ENCODE results near the gene TMEM123. TPM values are rescaled to one million over a fixed set of nuclear protein-coding genes. Genes with fewer than 3 reads are reported as not detected.

The TMEM123 gene
- total RNA-seq, 1 donor, result 91.9 TPM

- Histone ChIP-seq H2AFZ (ENCODE audit: low read length) (peak overlapping the region; percentile 38), H3K9me3 (ENCODE audit: low read depth, low read length) (no peaks in the 10 kb centered on the region), H3K4me3 (ENCODE audit: insufficient read depth, low read length) (no peak overlapping the region), H3K4me1 (ENCODE audit: insufficient read depth, low read length) (peaks cover 18% of the 10 kb centered on the region), H3K79me2 (ENCODE audit: insufficient read depth, low read length) (no peaks in the 10 kb centered on the region), H3K27ac (ENCODE audit: low read depth, low read length) (no peak overlapping the region), H3K36me3 (ENCODE audit: insufficient read depth, low read length) (no peaks in the 10 kb centered on the region), H4K20me1 (ENCODE audit: insufficient read depth, low read length) (no peaks in the 10 kb centered on the region), H3K27me3 (ENCODE audit: insufficient read depth, low read length) (no peaks in the 10 kb centered on the region), H3K4me2 (ENCODE audit: insufficient read depth, low read length) (no peak overlapping the region)
- no peak for DNase-seq (ENCODE audit: insufficient read length, low spot score, missing footprints)
- TF ChIP-seq CTCF (IDR thresholded peaks at IDR 0.05; ENCODE audit: extremely low read depth, low read depth, low read length), result no peak
These were observed 12.4 kb upstream of the TMEM123 start for GRCh38 chr11:102464859-102465500.

- Histone ChIP-seq H3K36me3 (ENCODE audit: insufficient read depth, low read length) (no peaks in the 10 kb centered on the region), H3K4me1 (ENCODE audit: insufficient read depth, low read length) (peaks cover 8% of the 10 kb centered on the region), H4K20me1 (ENCODE audit: insufficient read depth, low read length) (no peaks in the 10 kb centered on the region), H3K27ac (ENCODE audit: low read depth, low read length) (no peak overlapping the region), H3K4me3 (ENCODE audit: insufficient read depth, low read length) (no peak overlapping the region), H3K9me3 (ENCODE audit: low read depth, low read length) (no peaks in the 10 kb centered on the region), H2AFZ (ENCODE audit: low read length) (peak overlapping the region; percentile 38), H3K79me2 (ENCODE audit: insufficient read depth, low read length) (no peaks in the 10 kb centered on the region), H3K27me3 (ENCODE audit: insufficient read depth, low read length) (no peaks in the 10 kb centered on the region), H3K4me2 (ENCODE audit: insufficient read depth, low read length) (no peak overlapping the region)
- DNase-seq (ENCODE audit: insufficient read length, low spot score, missing footprints), result no peak
- TF ChIP-seq CTCF (IDR thresholded peaks at IDR 0.05; ENCODE audit: extremely low read depth, low read depth, low read length), result no peak
These were observed 11.5 kb upstream of the TMEM123 start for GRCh38 chr11:102464037-102464436.

- H3K27me3 ChIP-seq (ENCODE audit: insufficient read depth, low read length), result no peaks in the 10 kb centered on the region
- H2AFZ ChIP-seq (ENCODE audit: low read length), result no peak overlapping the region
- H3K36me3 ChIP-seq (ENCODE audit: insufficient read depth, low read length), result no peaks in the 10 kb centered on the region
- no peak for TF ChIP-seq CTCF (IDR thresholded peaks at IDR 0.05; ENCODE audit: extremely low read depth, low read depth, low read length)
- H3K27ac ChIP-seq (ENCODE audit: low read depth, low read length), result no peak overlapping the region
- no peaks in the 10 kb centered on the region for H3K79me2 ChIP-seq (ENCODE audit: insufficient read depth, low read length)
- H4K20me1 ChIP-seq (ENCODE audit: insufficient read depth, low read length), result no peaks in the 10 kb centered on the region
- H3K9me3 ChIP-seq (ENCODE audit: low read depth, low read length), result no peaks in the 10 kb centered on the region
- H3K4me2 ChIP-seq (ENCODE audit: insufficient read depth, low read length), result no peak overlapping the region
- no peaks in the 10 kb centered on the region for H3K4me1 ChIP-seq (ENCODE audit: insufficient read depth, low read length)
- DNase-seq (ENCODE audit: insufficient read length, low spot score, missing footprints), result no peak
- no peak overlapping the region for H3K4me3 ChIP-seq (ENCODE audit: insufficient read depth, low read length)
These were observed 10.0 kb upstream of the TMEM123 start for GRCh38 chr11:102462610-102463009.

- no peaks in the 10 kb centered on the region for H4K20me1 ChIP-seq (ENCODE audit: insufficient read depth, low read length)
- no peak overlapping the region for H3K4me3 ChIP-seq (ENCODE audit: insufficient read depth, low read length)
- DNase-seq (ENCODE audit: insufficient read length, low spot score, missing footprints), result no peak
- peaks cover 9% of the 10 kb centered on the region for H3K4me1 ChIP-seq (ENCODE audit: insufficient read depth, low read length)
- H3K27me3 ChIP-seq (ENCODE audit: insufficient read depth, low read length), result no peaks in the 10 kb centered on the region
- H3K36me3 ChIP-seq (ENCODE audit: insufficient read depth, low read length), result no peaks in the 10 kb centered on the region
- no peaks in the 10 kb centered on the region for H3K79me2 ChIP-seq (ENCODE audit: insufficient read depth, low read length)
- no peak overlapping the region for H3K4me2 ChIP-seq (ENCODE audit: insufficient read depth, low read length)
- H3K9me3 ChIP-seq (ENCODE audit: low read depth, low read length), result no peaks in the 10 kb centered on the region
- H2AFZ ChIP-seq (ENCODE audit: low read length), result no peak overlapping the region
- H3K27ac ChIP-seq (ENCODE audit: low read depth, low read length), result no peak overlapping the region
- no peak for TF ChIP-seq CTCF (IDR thresholded peaks at IDR 0.05; ENCODE audit: extremely low read depth, low read depth, low read length)
These were observed 6.8 kb upstream of the TMEM123 start for GRCh38 chr11:102459393-102459792.

Data from osteoblast (primary cell).